ENCODE measurements around the gene C2CD4D.
A peak's percentile ranks its signal among the peaks of the same experiment; 100 is the strongest.

Gene C2CD4D

GRCh38 chr1:151801310-151801820 lies 38.3 kb downstream of the C2CD4D start:
- TF ChIP-seq, protein P1, sequence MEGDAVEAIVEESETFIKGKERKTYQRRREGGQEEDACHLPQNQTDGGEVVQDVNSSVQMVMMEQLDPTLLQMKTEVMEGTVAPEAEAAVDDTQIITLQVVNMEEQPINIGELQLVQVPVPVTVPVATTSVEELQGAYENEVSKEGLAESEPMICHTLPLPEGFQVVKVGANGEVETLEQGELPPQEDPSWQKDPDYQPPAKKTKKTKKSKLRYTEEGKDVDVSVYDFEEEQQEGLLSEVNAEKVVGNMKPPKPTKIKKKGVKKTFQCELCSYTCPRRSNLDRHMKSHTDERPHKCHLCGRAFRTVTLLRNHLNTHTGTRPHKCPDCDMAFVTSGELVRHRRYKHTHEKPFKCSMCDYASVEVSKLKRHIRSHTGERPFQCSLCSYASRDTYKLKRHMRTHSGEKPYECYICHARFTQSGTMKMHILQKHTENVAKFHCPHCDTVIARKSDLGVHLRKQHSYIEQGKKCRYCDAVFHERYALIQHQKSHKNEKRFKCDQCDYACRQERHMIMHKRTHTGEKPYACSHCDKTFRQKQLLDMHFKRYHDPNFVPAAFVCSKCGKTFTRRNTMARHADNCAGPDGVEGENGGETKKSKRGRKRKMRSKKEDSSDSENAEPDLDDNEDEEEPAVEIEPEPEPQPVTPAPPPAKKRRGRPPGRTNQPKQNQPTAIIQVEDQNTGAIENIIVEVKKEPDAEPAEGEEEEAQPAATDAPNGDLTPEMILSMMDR (conservative IDR thresholded peaks at IDR 0.05; ENCODE audit: low read depth, low read length) = no peak
- no peak overlapping the region for H3K4me3 ChIP-seq (ENCODE audit: low read depth, low read length)
- DNase-seq (ENCODE audit: low read depth) = no peak

DNA sequence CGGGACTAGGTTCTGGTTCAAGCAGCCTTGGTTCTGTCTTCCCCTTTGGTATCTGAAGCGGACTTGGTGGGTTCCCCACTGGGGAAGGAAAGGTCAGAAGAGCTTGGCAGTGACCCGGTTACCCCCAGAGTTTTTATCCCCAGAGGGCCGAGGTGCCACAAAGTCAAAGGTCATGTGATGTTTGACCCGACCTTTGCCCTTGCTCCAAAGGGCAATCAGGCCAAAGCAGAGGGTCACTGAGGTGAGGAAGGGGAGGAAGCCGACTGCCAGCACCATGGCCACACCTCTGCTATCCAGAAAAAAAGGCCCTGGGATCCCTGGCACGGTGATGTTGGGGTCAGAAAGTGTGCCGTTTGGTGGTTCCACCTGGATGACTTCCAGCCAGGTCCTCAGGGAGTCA lies 38.8 kb downstream of the C2CD4D start:
- no peak overlapping the region for H3K4me3 ChIP-seq (ENCODE audit: low read depth, low read length)
- TF ChIP-seq, protein P1 (conservative IDR thresholded peaks at IDR 0.05; ENCODE audit: low read depth, low read length) = no peak
- no peak for DNase-seq (ENCODE audit: low read depth)

DNA sequence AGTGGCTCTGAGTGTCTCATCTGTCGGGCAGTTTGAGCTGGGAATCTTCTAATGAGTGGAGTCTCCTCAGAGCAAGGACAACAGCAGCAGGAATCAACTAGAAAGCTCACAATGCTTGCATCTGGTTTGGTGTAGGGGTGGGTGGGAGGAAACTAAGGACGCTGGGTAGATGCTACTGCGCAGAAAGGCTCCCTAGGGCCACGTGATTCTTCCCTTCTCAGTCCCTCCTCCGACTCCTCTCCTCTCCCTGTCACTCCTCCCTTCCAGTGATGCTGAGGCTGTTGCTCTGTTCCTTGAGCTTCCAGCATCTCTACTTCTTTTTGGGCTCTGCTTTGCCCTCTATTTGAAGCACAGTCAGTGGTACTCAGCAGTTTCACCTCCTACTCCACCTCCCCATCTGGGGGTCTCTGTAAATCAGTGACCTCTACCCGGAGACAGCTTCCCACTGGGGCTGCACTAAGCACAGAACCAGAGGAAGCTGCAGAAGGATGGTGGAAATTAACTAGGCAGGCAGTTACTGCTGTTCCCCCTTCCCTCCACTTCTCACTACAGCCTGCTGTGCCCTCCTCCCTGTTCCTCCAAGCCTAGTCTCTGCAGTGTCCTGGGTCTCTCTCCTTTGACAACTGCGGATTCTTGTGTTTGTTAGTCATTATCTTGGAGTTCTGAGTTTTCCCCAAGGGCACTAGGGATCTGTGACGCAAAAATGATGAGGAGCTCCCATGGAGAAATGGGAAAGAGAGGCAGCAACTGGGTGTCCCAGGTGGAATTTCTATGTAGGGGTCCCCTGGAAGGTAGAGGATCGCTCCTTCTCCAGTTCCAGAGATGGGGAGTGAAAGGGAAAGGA lies 40.2 kb downstream of the C2CD4D start:
- TF ChIP-seq, protein P1 (conservative IDR thresholded peaks at IDR 0.05; ENCODE audit: low read depth, low read length) = no peak
- peak; percentile 9 for DNase-seq (ENCODE audit: low read depth)
- H3K4me3 ChIP-seq (ENCODE audit: low read depth, low read length) = no peak overlapping the region

DNA sequence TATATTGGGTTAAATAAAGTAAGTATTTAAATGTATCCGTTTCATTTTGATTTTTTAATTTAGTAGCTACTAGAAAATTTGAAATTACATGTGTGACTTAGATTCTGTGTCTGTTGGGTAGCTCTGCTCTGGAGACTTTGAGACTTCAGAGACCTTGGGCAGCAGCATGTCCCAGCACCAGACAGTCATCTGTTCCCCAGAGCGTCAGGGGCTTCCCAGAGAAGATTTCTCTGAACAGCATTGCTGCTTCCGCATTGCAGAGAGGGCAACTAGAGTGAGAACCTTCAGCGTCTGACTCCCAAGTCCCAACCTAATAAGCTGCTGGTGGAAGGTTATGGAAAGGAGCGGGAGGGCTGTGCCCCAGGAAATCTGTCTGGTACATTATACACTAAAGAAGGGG lies 41.0 kb downstream of the C2CD4D start:
- TF ChIP-seq, protein P1 (conservative IDR thresholded peaks at IDR 0.05; ENCODE audit: low read depth, low read length) = no peak
- H3K4me3 ChIP-seq (ENCODE audit: low read depth, low read length) = no peak overlapping the region
- DNase-seq (ENCODE audit: low read depth) = no peak

DNA sequence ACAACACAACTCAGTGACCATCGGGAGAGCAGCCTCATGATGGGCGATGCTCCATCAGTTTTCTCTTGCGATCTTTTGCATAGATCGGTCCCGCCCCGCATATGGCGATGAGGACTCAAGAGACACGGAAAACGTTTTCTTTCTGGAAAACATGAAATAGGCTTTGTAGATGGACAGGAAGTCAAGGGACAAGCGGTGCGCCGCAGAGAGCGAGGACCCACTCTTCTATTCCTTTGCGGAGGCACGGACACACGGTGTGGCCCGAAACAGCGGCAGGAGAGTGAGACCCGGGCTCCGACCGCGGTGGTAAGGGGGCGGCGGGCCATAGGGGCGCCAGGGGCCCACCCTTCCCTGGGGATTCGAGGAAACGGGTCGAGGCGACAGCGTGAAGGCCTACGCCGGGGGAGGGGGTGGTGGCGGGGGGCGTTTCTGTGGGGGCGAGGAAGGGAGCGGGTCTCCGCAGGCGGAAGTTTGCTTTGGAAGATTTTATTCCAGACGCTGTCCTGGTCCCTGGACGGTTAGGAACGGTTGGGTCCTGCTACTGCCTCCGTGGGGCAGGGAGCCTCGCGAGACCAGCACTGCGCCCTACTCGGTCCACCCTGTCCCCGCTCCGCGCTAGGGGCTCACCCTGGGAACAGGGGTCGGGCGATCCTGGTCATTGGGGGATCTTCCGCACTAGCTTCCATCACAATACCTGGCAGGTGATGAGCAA lies 48.5 kb downstream of the C2CD4D start:
- TF ChIP-seq, protein P1 (conservative IDR thresholded peaks at IDR 0.05; ENCODE audit: low read depth, low read length) = no peak
- peak overlapping the region; percentile 78 for H3K4me3 ChIP-seq (ENCODE audit: low read depth, low read length)
- DNase-seq (ENCODE audit: low read depth) = no peak

- H3K4me3 ChIP-seq (ENCODE audit: low read depth, low read length) = peak within 1 kb of the TSS; percentile 78
- TF ChIP-seq, protein P1 (conservative IDR thresholded peaks at IDR 0.05; ENCODE audit: low read depth, low read length) = peak; percentile 27
- DNase-seq (ENCODE audit: low read depth) = peak; percentile 100
These were observed 49.3 kb downstream of the C2CD4D start, which contains the start of gene TDRKH for GRCh38 chr1:151790071-151790939. Gene TDRKH, minus strand, starts transcription at chr1:151790500. Its CDS starts 7,478 bp downstream, at chr1:151783022.

All from choroid plexus epithelial cell (primary cell).